ENCODE data around the gene C16orf89. TPM values are rescaled to one million over a fixed set of nuclear protein-coding genes. Genes with fewer than 3 reads are reported as not detected.
"Not testable (repeated sequence)": the region's sequence is repeated elsewhere in the genome, so short reads cannot be mapped to it uniquely, and the experiment has no call there.

Gene C16orf89
- polyA plus RNA-seq, 1 donor = 0.39 TPM

- DNase-seq (ENCODE audit: low read depth) = no peak
Measured at GRCh38 chr16:5060073-5060641, 5.6 kb downstream of the C16orf89 start.

GRCh38 chr16:5059386-5060072 lies 6.2 kb downstream of the C16orf89 start:
- DNase-seq (ENCODE audit: low read depth) = no peak

- DNase-seq (ENCODE audit: low read depth) = no peak
Measured at GRCh38 chr16:5058476-5058875, 7.3 kb downstream of the C16orf89 start.

- DNase-seq (ENCODE audit: low read depth) = no peak
Measured at GRCh38 chr16:5056352-5056751, 9.4 kb downstream of the C16orf89 start.

- DNase-seq (ENCODE audit: low read depth) = no peak
Measured at GRCh38 chr16:5054876-5055865, 10.6 kb downstream of the C16orf89 start.

- no peak for DNase-seq (ENCODE audit: low read depth)
Measured at GRCh38 chr16:5046914-5047313, 18.8 kb downstream of the C16orf89 start.

- DNase-seq (ENCODE audit: low read depth) = no peak
Measured at GRCh38 chr16:5045499-5046115, 20.1 kb downstream of the C16orf89 start.

- not testable (repeated sequence) for DNase-seq (ENCODE audit: low read depth)
Measured at GRCh38 chr16:5044581-5044980, 21.2 kb downstream of the C16orf89 start.

GRCh38 chr16:5044011-5044540 lies 21.7 kb downstream of the C16orf89 start:
- no peak for DNase-seq (ENCODE audit: low read depth)

- DNase-seq (ENCODE audit: low read depth) = no peak
Measured at GRCh38 chr16:5042574-5043171, 23.1 kb downstream of the C16orf89 start.

- no peak for DNase-seq (ENCODE audit: low read depth)
Measured at GRCh38 chr16:5041600-5042133, 24.1 kb downstream of the C16orf89 start.

GRCh38 chr16:5040451-5040850 lies 25.3 kb downstream of the C16orf89 start:
- no peak for DNase-seq (ENCODE audit: low read depth)

GRCh38 chr16:5036228-5037156 lies 29.3 kb downstream of the C16orf89 start:
- DNase-seq (ENCODE audit: low read depth) = no peak

- no peak for DNase-seq (ENCODE audit: low read depth)
Measured at GRCh38 chr16:5035909-5036227, 29.9 kb downstream of the C16orf89 start.

GRCh38 chr16:5034167-5034523 lies 31.6 kb downstream of the C16orf89 start:
- no peak for DNase-seq (ENCODE audit: low read depth)

GRCh38 chr16:5033256-5034166 lies 32.2 kb downstream of the C16orf89 start, which contains the start of gene NAGPA:
TSS of gene NAGPA (minus strand) at chr16:5033935. CDS start at chr16:5033914, 21 bp downstream.
- peak; percentile 45 for DNase-seq (ENCODE audit: low read depth)

- no peak for DNase-seq (ENCODE audit: low read depth)
Measured at GRCh38 chr16:5032748-5033167, 33.0 kb downstream of the C16orf89 start.

- no peak for DNase-seq (ENCODE audit: low read depth)
Measured at GRCh38 chr16:5031601-5032000, 34.2 kb downstream of the C16orf89 start.

Data from forelimb muscle (tissue), 1 donor.